H4 (cell line): ENCODE results near the gene SLC6A6. TPM values are rescaled to one million over a fixed set of nuclear protein-coding genes. Genes with fewer than 3 reads are reported as not detected.

Experiments used
- DNase-seq: peaks from one replicate; pipeline ENCODE4 v3.0.0-alpha.2; 2015; ENCODE audit warnings: low spot score
- total RNA-seq: library from RNA; depleted of rRNA; stranded (reverse); fragments of >200 nt; shearing (Covaris generic); gene quantifications from 2 replicates; pipeline ENCODE4 v1.2.3, GENCODE V29; 2014; rRNA removed

The SLC6A6 gene
- total RNA-seq, result 24.4 and 29.8 TPM in 2 replicates

- peak; percentile 90 for DNase-seq
Observed at GRCh38 chr3:14402304-14402811, at the start of gene SLC6A6. Gene SLC6A6, plus strand, starts transcription at chr3:14402606. Its CDS starts 41,029 bp downstream, at chr3:14443635.

DNA sequence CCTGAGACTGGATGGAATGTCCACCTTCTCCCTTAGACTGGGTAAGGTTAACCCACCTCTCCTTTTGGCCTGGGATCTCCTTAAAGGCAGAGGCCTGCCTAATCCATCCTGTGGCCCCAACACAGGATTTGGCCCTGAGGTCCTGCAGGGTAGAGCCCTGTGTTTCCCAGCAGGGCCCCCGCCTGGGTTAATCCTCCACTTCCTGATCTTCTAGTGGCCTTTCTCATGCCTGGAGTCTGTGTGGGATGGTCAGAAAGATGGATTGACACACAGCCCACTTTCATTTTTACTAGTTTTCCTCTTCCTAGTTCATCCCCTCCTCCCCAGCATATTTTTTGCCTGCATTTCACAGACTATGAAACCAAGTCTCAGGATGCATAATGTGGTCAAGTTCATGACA is 48.9 kb upstream of the SLC6A6 start:
- no peak for DNase-seq

GRCh38 chr3:14357463-14357862 is 44.9 kb upstream of the SLC6A6 start:
- DNase-seq, result no peak

GRCh38 chr3:14358426-14359211 is 43.8 kb upstream of the SLC6A6 start:
- DNase-seq, result peak; percentile 73

- no peak for DNase-seq
Observed at GRCh38 chr3:14359348-14359747, 43.1 kb upstream of the SLC6A6 start.

- no peak for DNase-seq
Observed at GRCh38 chr3:14360123-14360881, 42.1 kb upstream of the SLC6A6 start.

DNA sequence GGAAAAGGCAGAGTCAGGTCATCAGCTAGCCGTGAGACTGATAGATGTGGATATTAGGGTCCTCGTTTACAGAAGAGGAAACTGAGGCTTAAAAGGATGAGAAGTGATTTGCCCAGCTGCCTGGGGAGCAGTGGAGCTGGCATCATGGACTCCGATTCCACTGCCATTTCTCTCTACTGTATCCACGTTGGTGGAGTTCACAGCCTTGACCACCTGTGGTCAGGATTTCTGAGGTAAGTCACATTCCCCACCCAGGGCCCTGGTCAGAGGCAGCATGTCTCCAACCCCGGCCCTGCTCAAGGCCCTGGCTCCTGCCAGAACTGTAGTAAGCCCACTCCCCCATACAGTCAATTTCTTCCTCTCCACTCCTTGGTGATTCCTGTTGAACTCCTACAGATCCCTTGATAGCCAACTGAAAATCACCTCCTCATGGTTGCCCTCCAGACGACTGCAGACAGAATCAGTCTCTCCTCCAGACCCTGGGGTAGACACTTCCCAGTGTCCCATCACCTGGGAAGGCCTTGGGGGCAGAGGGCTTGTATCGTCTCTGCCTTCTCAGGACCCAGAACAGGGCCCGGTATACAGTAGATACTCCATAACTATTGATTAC is 41.2 kb upstream of the SLC6A6 start:
- DNase-seq, result no peak

GRCh38 chr3:14362890-14363289 is 39.5 kb upstream of the SLC6A6 start:
- no peak for DNase-seq

DNA sequence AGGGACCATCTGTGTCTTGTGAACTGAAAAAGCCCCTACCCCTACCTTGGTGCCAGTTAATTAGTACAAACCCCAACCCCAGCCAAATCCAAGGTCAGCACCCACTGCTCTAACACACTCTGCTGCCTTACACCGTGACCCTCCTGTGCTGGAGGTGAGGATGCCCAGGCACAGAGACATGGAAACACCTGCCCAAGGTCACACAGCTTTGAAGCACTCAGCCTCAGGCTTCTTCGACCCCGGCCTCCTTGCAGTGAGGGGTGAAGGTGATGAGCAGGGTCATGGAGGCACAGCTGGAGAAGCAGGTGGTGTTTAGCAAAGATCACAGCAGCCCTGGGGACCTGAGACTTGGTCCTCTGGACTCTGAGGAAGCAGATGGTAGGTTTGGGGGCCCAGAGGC is 39.0 kb upstream of the SLC6A6 start:
- DNase-seq, result no peak

- DNase-seq, result no peak
Observed at GRCh38 chr3:14363991-14364390, 38.4 kb upstream of the SLC6A6 start.

DNA sequence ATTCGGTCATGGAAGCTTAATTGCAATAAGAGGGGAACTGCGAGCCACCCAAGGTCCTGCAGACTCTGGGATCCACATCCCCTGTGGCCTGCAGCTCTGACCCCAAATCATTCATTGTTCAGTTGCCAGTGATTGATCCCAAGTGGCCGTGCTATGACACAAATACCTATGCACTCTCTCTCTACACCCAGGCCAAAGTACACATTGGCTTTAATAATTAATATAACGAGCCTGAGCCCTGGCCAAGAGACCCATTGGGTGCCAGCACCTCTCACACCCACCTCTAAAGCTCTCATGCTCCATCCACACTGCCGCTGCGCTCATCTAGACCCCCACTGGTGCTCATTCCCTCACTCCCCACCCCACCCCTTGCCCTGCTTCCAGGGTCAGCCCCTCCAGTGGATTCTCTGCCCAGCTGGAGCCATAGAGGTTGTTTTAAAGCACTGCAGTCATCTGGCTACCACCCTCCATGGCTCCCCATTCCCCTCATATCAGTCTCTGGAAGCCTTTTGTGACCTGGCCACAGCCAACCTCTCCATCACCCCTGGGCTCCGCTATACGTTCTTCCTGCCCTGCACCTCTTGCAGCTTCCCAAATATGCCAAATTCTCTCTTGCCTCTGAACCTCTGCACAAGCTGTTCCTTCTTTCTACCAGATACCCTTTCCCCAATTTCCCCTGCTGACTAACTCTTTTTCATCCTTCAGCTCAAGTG is 37.7 kb upstream of the SLC6A6 start:
- DNase-seq, result no peak

- DNase-seq, result no peak
Observed at GRCh38 chr3:14366248-14366647, 36.2 kb upstream of the SLC6A6 start.

DNA sequence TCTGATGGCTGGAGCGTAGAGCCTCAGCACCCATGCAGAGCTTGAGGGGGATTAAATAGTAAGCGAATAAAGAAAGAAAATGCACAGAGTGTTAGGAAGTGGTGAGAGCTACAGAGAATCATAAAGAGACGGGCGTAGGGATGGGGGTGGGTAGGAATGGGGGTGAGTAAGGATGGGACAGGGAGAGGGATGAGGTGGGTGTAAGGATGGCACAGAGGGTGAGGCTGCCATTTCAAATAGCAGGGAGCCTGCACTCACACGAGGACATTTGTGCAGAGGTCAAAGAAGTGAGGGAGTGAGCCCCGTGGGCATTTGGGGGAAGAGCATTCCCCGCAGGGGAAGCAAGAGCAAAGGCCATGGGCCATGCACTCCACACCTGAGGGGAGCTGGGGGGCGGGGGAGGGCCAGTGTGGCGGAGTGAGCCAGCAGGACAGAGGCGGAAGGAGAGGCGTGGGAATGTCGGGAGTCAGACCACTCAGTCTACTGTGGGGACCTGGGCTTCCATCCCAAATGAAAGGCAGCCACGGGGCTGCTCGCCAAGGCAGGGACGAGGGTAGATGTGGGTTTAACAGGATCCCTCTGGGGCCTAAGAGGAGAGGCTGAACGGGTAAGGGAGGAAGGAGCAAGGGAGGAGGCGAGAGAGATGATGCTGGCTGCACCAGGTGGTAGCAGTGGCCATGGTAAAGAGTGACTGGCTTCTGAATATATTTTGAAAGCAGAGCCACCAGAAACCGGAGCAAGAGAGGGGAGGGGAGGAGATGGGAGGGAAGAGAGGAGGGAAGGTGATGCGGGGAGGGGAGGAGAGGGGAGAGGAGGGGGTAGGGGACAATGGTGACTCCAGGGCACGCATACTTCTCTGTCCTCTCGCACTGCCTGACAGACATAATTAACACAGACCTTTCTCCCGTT is 35.2 kb upstream of the SLC6A6 start:
- no peak for DNase-seq

DNA sequence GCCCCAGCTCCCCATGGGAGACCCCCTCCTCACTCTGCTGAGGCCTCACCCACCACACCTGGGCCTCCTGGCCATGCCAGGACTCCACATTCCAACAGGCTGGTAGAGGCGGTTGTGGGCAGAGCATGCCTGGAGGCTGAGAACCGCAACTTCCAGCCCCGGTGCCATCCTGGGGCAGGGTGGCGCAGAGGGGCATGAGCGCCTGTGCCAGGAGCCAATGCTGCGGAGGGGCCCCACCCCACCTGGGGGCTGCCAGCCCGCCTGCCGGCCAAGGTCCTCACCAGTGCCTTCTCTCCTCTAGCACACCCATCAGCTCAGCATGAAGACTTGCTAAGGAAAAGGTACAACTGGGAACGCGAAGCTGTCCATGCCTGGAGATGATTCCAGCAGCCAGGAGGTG is 34.3 kb upstream of the SLC6A6 start:
- no peak for DNase-seq

GRCh38 chr3:14368885-14369284 is 33.5 kb upstream of the SLC6A6 start:
- DNase-seq, result no peak

DNA sequence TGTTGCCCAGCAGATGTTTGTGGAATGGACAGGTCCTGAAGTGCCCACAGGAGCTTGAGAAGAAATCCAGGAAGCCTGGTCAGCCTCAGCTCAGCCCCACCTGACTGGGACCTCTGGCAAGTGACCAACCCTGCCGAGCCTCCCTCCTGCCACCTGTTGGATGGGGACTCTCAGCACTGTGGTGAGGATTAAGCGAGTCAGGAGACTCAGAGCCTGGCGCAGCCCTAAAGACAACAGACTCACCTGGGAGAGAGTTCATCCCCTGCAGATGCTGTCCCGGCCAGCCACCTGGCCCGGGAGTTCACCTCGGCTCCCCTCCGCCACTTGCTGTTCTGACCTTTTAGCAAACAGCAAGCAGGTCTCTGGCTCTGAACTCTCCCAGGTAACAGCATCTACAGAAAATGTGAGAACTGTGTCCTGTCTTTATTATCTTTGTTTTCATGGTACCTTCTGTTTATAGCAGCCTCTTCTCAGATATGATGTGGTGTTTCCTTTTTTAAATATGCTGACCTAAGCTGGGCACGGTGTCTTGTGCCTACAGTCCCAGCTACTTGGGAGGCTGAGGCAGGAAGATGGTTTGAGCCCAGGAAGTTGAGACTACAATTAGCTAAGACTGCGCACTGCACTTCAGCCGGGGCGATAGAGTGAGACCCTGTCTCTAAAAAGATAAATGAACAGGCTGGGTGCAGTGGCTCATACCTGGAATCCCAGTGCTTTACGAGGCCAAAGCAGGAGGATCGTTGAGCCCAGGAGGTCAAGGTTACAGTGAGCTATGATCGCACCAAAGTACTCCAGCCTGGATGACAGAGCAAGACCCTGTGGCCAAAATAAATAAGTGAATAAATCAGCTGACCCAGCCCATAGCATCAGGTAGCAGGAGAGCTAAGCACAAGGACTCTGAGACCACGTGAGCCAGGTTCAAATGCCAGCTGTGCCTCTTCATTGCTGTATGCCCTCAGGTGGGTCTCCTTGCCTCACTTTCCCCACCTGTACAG is 32.4 kb upstream of the SLC6A6 start:
- DNase-seq, result peak; percentile 37

- DNase-seq, result no peak
Observed at GRCh38 chr3:14370720-14371572, 31.5 kb upstream of the SLC6A6 start.
